PC-3 (cell line): ENCODE results near the gene KCNG4. TPM values are rescaled to one million over a fixed set of nuclear protein-coding genes. Genes with fewer than 3 reads are reported as not detected.

Experiments used
- ATAC-seq: fragments of 200-7000 bp; cut with Tn5 transposase; 2 replicates; pipeline ENCODE4 v1.9.1; 2020; ENCODE audit warnings: mild to moderate bottlenecking, moderate library complexity
- BruUV-seq: library from RNA; stranded (reverse); fragments of 400-500 nt; replicated peaks from 2 replicates; lab custom pipeline; 2021; lab: Mats Ljungman, UMichigan
- CTCF ChIA-PET: fragments of 300-600 bp; sonication (Branson Sonifier 250); formaldehyde crosslinking; loops from one replicate; lab custom pipeline; 2022; ENCODE audit warnings: antibody characterized with exemption; lab: Charles Lee
- POLR2A ChIA-PET: fragments of 300-600 bp; sonication (Branson Sonifier 250); formaldehyde crosslinking; loops from one replicate; lab custom pipeline; 2022; ENCODE audit warnings: antibody characterized with exemption; ENCODE audit not compliant: unreplicated experiment; lab: Charles Lee
- DNase-seq: peaks from one replicate; pipeline ENCODE4 v3.0.0-alpha.2; 2015
- H2AFZ ChIP-seq: fragments of 300-600 bp; sonication (generic); 2 replicates; pipeline ENCODE4 v1.6.0; 2016; ENCODE audit warnings: antibody characterized with exemption, low read length
- H3F3A ChIP-seq: fragments of 300-600 bp; sonication (generic); one replicate; pipeline ENCODE4 v1.6.0; 2017; ENCODE audit warnings: antibody characterized with exemption, low read length, control low read depth, mild to moderate bottlenecking; ENCODE audit not compliant: unreplicated experiment
- H3K27ac ChIP-seq: fragments of 300-600 bp; sonication (generic); 2 replicates; pipeline ENCODE4 v1.5.1; 2016; ENCODE audit warnings: mild to moderate bottlenecking, low read length
- H3K27me3 ChIP-seq: fragments of 300-600 bp; sonication (generic); 2 replicates; pipeline ENCODE4 v1.6.1; 2016; ENCODE audit warnings: low read length, mixed read lengths
- H3K36me3 ChIP-seq: fragments of 300-600 bp; sonication (generic); 2 replicates; pipeline ENCODE4 v1.6.1; 2016; ENCODE audit warnings: low read depth, mixed run types, low read length, mixed read lengths
- H3K4me1 ChIP-seq: fragments of 300-600 bp; sonication (generic); 2 replicates; pipeline ENCODE4 v1.5.1; 2016; ENCODE audit warnings: low read length; ENCODE audit not compliant: insufficient read depth
- H3K4me2 ChIP-seq: fragments of 300-600 bp; sonication (generic); 2 replicates; pipeline ENCODE4 v1.6.0; 2016; ENCODE audit warnings: low read length
- H3K4me3 ChIP-seq: fragments of 300-600 bp; sonication (generic); 2 replicates; pipeline ENCODE4 v1.5.1; 2016; ENCODE audit warnings: mild to moderate bottlenecking, low read length, mixed read lengths
- H3K79me2 ChIP-seq: fragments of 300-600 bp; sonication (generic); 2 replicates; pipeline ENCODE4 v1.6.1; 2017; ENCODE audit warnings: low read length, mixed read lengths
- H3K9ac ChIP-seq: fragments of 300-600 bp; sonication (generic); 2 replicates; pipeline ENCODE4 v1.6.0; 2016; ENCODE audit warnings: mild to moderate bottlenecking, low read length
- H3K9me2 ChIP-seq: fragments of 300-600 bp; sonication (generic); replicated peaks from 2 replicates; pipeline ENCODE4 v1.6.1; 2016; ENCODE audit warnings: mixed run types, low read length, mixed read lengths
- H3K9me3 ChIP-seq: fragments of 300-600 bp; sonication (generic); 2 replicates; pipeline ENCODE4 v1.6.1; 2016; ENCODE audit warnings: low read length, mixed read lengths
- H4K20me1 ChIP-seq: fragments of 300-600 bp; sonication (generic); 2 replicates; pipeline ENCODE4 v1.6.1; 2016; ENCODE audit warnings: low read length, mixed read lengths
- CTCF ChIP-seq: fragments of 300-600 bp; sonication (generic); conservative IDR thresholded peaks from 2 replicates; pipeline ENCODE4 v1.5.1; 2017; ENCODE audit warnings: antibody characterized with exemption, low read depth, mild to moderate bottlenecking, low read length
- EZH2 ChIP-seq: fragments of 300-600 bp; sonication (generic); IDR thresholded peaks from one replicate; pipeline ENCODE4 v1.6.1; 2017; ENCODE audit warnings: antibody characterized with exemption, mild to moderate bottlenecking, low read length; ENCODE audit not compliant: unreplicated experiment
- EZH2phosphoT487 ChIP-seq: fragments of 300-600 bp; sonication (generic); IDR thresholded peaks from 2 replicates; pipeline ENCODE4 v1.6.1; 2018; ENCODE audit warnings: mild to moderate bottlenecking, antibody characterized with exemption, low read length, borderline replicate concordance
- intact Hi-C: fragments of 100-400 bp; cut with micrococcal nuclease; formaldehyde crosslinking; loops from 2 replicates; pipeline ENCODE4 v1.9.0; 2023
- total RNA-seq: library from RNA; depleted of rRNA; stranded (reverse); fragments of >200 nt; gene quantifications from 2 replicates; pipeline ENCODE4 v1.2.3, GENCODE V29; 2014

Gene KCNG4
- total RNA-seq, 1 experiment from 2014 or later: 0.04 TPM

- CTCF ChIA-PET: no interaction called here
- intact Hi-C loops: no loop called here
- Histone ChIP-seq H3K4me1 (no peaks in the 10 kb centered on the region), H3K36me3 (no peaks in the 10 kb centered on the region), H3K27me3 (no peaks in the 10 kb centered on the region), H2AFZ (no peak overlapping the region), H4K20me1 (no peaks in the 10 kb centered on the region), H3K4me3 (no peak overlapping the region), H3K4me2 (no peak overlapping the region), H3K9me3 (no peaks in the 10 kb centered on the region), H3F3A (no peaks in the 10 kb centered on the region), H3K9ac (no peak overlapping the region), H3K9me2 (no peaks in the 10 kb centered on the region), H3K27ac (no peak overlapping the region), H3K79me2 (no peaks in the 10 kb centered on the region)
- DNase-seq (no peak), ATAC-seq (no peak)
- no TSS peak for BruUV-seq
- TF ChIP-seq EZH2 (no peak), CTCF (no peak), EZH2phosphoT487 (no peak)
- POLR2A ChIA-PET: no interaction called here
Observed at GRCh38 chr16:84268291-84269040, 28.7 kb upstream of the KCNG4 start.

- ChIA-PET CTCF (no interaction called here), POLR2A (no interaction called here)
- ATAC-seq (no peak), DNase-seq (no peak)
- H3F3A ChIP-seq: no peaks in the 10 kb centered on the region
- no peak overlapping the region for H3K4me2 ChIP-seq
- no peaks in the 10 kb centered on the region for H3K79me2 ChIP-seq
- H3K27ac ChIP-seq: no peak overlapping the region
- H3K9ac ChIP-seq: no peak overlapping the region
- no peaks in the 10 kb centered on the region for H3K36me3 ChIP-seq
- H3K9me3 ChIP-seq: no peaks in the 10 kb centered on the region
- no peaks in the 10 kb centered on the region for H3K27me3 ChIP-seq
- no peaks in the 10 kb centered on the region for H4K20me1 ChIP-seq
- H3K4me1 ChIP-seq: no peaks in the 10 kb centered on the region
- no peaks in the 10 kb centered on the region for H3K9me2 ChIP-seq
- TF ChIP-seq CTCF (no peak), EZH2 (no peak), EZH2phosphoT487 (no peak)
- H3K4me3 ChIP-seq: no peak overlapping the region
- no TSS peak for BruUV-seq
- intact Hi-C loops: loop anchor here (2.0 kb wide), 1 partner anchor 55 kb away; no protein-coding TSS in a partner anchor
- H2AFZ ChIP-seq: no peak overlapping the region
Observed at GRCh38 chr16:84267380-84267779, 27.6 kb upstream of the KCNG4 start.

- no peaks in the 10 kb centered on the region for H3K9me3 ChIP-seq
- no peaks in the 10 kb centered on the region for H3K4me1 ChIP-seq
- POLR2A ChIA-PET: no interaction called here
- no peak overlapping the region for H3K27ac ChIP-seq
- no peak for TF ChIP-seq EZH2phosphoT487
- TF ChIP-seq EZH2: no peak
- no peak for TF ChIP-seq CTCF
- intact Hi-C loops: loop anchor here (2.0 kb wide), 1 partner anchor 56 kb away; no protein-coding TSS in a partner anchor
- H3K27me3 ChIP-seq: no peaks in the 10 kb centered on the region
- ATAC-seq: peak; percentile 57; the same call in 1 of the 2 replicates
- no peaks in the 10 kb centered on the region for H3F3A ChIP-seq
- H3K4me3 ChIP-seq: no peak overlapping the region
- no peaks in the 10 kb centered on the region for H4K20me1 ChIP-seq
- no peaks in the 10 kb centered on the region for H3K79me2 ChIP-seq
- CTCF ChIA-PET: no interaction called here
- no peak overlapping the region for H3K4me2 ChIP-seq
- no peak overlapping the region for H2AFZ ChIP-seq
- no peaks in the 10 kb centered on the region for H3K9me2 ChIP-seq
- peak; percentile 51 for DNase-seq
- BruUV-seq: no TSS peak
- no peaks in the 10 kb centered on the region for H3K36me3 ChIP-seq
- no peak overlapping the region for H3K9ac ChIP-seq
Observed at GRCh38 chr16:84266451-84266850, 26.6 kb upstream of the KCNG4 start.
